ENCODE results near the gene ITPKC.

DNA sequence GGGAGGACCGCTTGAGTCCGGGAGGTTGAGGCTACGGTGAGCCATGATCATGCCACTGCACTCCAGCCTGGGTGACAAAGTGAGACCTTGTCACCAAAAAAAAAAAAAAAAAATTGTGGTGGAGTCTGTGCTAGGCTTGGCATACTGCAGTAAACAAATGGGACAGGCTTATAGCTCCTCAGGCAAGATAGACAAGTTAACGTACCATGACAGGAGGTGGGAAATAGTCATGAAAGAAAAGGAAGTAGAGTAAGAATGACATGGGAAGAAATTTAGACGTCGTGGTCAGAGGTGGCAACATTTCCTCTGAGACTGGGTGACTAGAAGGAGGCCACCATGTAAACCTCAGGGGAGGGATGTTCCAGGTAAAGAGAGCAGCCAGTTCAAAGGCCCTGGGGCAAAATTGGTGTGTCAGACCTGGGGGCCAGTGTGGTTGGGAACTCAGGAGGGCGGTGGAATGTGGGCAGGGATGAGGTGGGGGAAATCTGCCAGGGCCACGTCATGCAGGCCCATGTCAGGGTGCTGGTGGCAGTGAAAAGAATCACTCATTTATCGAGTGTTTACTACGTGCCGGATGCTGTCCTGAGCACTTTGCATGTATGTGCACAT is 39.7 kb downstream of the ITPKC start:
- TF ChIP-seq POLR2AphosphoS5 (IDR thresholded peaks at IDR 0.05), result no peak
- TF ChIP-seq EP300 (IDR thresholded peaks at IDR 0.05), result no peak
